Astrocyte (in vitro differentiated cells and primary cell): ENCODE measurements around the gene HOXD11. TPM values are rescaled to one million over a fixed set of nuclear protein-coding genes. Genes with fewer than 3 reads are reported as not detected.

Experiments
- DNase-seq: peaks from one replicate; pipeline ENCODE4 v3.0.0-alpha.2; 2010; ENCODE audit warnings: low read depth
- FAIRE-seq: peaks from 2 replicates; lab custom pipeline; 2011; peaks lifted over from hg19 to GRCh38; lab: Jason Lieb, UNC
- H2AFZ ChIP-seq: 2 replicates; pipeline ENCODE4 v1.6.0; 2012; ENCODE audit warnings: low read depth, low read length, inconsistent platforms
- H3K27ac ChIP-seq: 2 replicates; pipeline ENCODE4 v1.5.1; 2011; ENCODE audit warnings: low read depth, low read length, inconsistent platforms
- H3K27me3 ChIP-seq: 2 replicates; pipeline ENCODE4 v1.6.0; 2011; ENCODE audit warnings: low read length, inconsistent platforms; ENCODE audit not compliant: insufficient read depth
- H3K36me3 ChIP-seq: 2 replicates; pipeline ENCODE4 v1.5.1; 2011; ENCODE audit warnings: low read length, inconsistent platforms; ENCODE audit not compliant: insufficient read depth
- H3K4me1 ChIP-seq: 2 replicates; pipeline ENCODE4 v1.5.1; 2011; ENCODE audit warnings: low read length, inconsistent platforms; ENCODE audit not compliant: insufficient read depth
- H3K4me2 ChIP-seq: 2 replicates; pipeline ENCODE4 v1.6.0; 2012; ENCODE audit warnings: low read length, inconsistent platforms
- H3K4me3 ChIP-seq: 2 replicates; pipeline ENCODE4 v1.5.1; 2011; ENCODE audit warnings: low read depth, mild to moderate bottlenecking, low read length, inconsistent platforms; ENCODE audit not compliant: insufficient read depth
- H3K79me2 ChIP-seq: 2 replicates; pipeline ENCODE4 v1.6.0; 2012; ENCODE audit warnings: mild to moderate bottlenecking, low read length, inconsistent platforms; ENCODE audit not compliant: insufficient read depth
- H3K9ac ChIP-seq: 2 replicates; pipeline ENCODE4 v1.6.0; 2012; ENCODE audit warnings: mild to moderate bottlenecking, low read length, inconsistent platforms
- H3K9me3 ChIP-seq: 2 replicates; pipeline ENCODE4 v1.5.1; 2012; ENCODE audit warnings: low read depth, mild to moderate bottlenecking, low read length, inconsistent platforms; ENCODE audit not compliant: insufficient read depth
- H4K20me1 ChIP-seq: 2 replicates; pipeline ENCODE4 v1.6.0; 2012; ENCODE audit warnings: low read length, inconsistent platforms; ENCODE audit not compliant: insufficient read depth
- H3K27ac Mint-ChIP-seq: one replicate; pipeline ENCODE4 v1.8.0; 2021; ENCODE audit warnings: mild to moderate bottlenecking, mixed read lengths; ENCODE audit not compliant: unreplicated experiment
- H3K27me3 Mint-ChIP-seq: one replicate; pipeline ENCODE4 v1.8.0; 2021; ENCODE audit warnings: low read depth, mixed read lengths; ENCODE audit not compliant: unreplicated experiment
- H3K36me3 Mint-ChIP-seq: one replicate; pipeline ENCODE4 v1.8.0; 2021; ENCODE audit warnings: low read depth, mixed read lengths; ENCODE audit not compliant: unreplicated experiment
- H3K4me1 Mint-ChIP-seq: one replicate; pipeline ENCODE4 v1.8.0; 2021; ENCODE audit warnings: low read depth, mixed read lengths; ENCODE audit not compliant: unreplicated experiment
- H3K4me3 Mint-ChIP-seq: one replicate; pipeline ENCODE4 v1.8.0; 2021; ENCODE audit warnings: mild to moderate bottlenecking, moderate library complexity, mixed read lengths; ENCODE audit not compliant: unreplicated experiment
- H3K9me3 Mint-ChIP-seq: one replicate; pipeline ENCODE4 v1.8.0; 2021; ENCODE audit warnings: mild to moderate bottlenecking, mixed read lengths; ENCODE audit not compliant: unreplicated experiment
- EZH2 ChIP-seq: IDR thresholded peaks from 2 replicates; pipeline ENCODE4 v1.6.1; 2012; ENCODE audit warnings: mild to moderate bottlenecking, low read length, inconsistent platforms; ENCODE audit not compliant: insufficient read depth
- total RNA-seq: library from RNA; stranded (reverse); gene quantifications from 2 replicates; pipeline ENCODE4 v1.2.1, GENCODE V29; 2021
- TF ChIP-seq, protein P1 (sequence below): IDR thresholded peaks from 2 replicates; pipeline ENCODE4 v1.5.1; 2011; ENCODE audit warnings: low read depth, mild to moderate bottlenecking, inconsistent platforms, low read length, moderate library complexity; ENCODE audit not compliant: insufficient read depth

Gene HOXD11
- total RNA-seq, 1 donor from 2014 or later, result not detected

DNA sequence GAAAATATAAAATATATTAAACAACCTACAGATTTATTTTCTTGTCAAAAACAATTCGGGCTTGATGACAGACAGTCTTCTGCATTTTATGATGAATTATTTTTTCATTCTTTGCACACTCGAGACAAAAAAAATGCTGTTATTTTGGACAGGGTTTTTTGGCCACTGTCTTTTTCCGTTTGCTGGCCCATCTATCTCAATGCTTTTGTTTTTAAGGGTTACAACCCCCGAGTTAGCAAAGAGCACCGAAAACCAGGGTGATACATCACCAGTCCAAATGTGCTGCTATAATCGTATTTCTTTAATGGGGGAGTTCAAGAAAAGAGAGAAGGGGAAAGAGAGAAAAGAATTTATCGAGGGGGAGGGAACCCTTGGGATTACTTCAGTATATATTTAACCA is 31.0 kb upstream of the HOXD11 start:
- Histone ChIP-seq H3K4me3 (no peak overlapping the region), H3K4me1 (peaks cover 3% of the 10 kb centered on the region), H4K20me1 (no peaks in the 10 kb centered on the region), H3K27ac (no peak overlapping the region), H3K79me2 (no peaks in the 10 kb centered on the region), H3K4me2 (no peak overlapping the region), H2AFZ (no peak overlapping the region), H3K9me3 (peaks cover 9% of the 10 kb centered on the region), H3K36me3 (no peaks in the 10 kb centered on the region), H3K27me3 (peaks cover 85% of the 10 kb centered on the region), H3K9ac (no peak overlapping the region)
- DNase-seq, result no peak
- Mint-ChIP-seq H3K4me1 (peaks cover 5% of the 10 kb centered on the region), H3K36me3 (peaks cover 4% of the 10 kb centered on the region), H3K4me3 (no peak overlapping the region), H3K27ac (no peak overlapping the region), H3K9me3 (peaks cover 20% of the 10 kb centered on the region), H3K27me3 (peaks cover 82% of the 10 kb centered on the region)
- TF ChIP-seq, protein P1, sequence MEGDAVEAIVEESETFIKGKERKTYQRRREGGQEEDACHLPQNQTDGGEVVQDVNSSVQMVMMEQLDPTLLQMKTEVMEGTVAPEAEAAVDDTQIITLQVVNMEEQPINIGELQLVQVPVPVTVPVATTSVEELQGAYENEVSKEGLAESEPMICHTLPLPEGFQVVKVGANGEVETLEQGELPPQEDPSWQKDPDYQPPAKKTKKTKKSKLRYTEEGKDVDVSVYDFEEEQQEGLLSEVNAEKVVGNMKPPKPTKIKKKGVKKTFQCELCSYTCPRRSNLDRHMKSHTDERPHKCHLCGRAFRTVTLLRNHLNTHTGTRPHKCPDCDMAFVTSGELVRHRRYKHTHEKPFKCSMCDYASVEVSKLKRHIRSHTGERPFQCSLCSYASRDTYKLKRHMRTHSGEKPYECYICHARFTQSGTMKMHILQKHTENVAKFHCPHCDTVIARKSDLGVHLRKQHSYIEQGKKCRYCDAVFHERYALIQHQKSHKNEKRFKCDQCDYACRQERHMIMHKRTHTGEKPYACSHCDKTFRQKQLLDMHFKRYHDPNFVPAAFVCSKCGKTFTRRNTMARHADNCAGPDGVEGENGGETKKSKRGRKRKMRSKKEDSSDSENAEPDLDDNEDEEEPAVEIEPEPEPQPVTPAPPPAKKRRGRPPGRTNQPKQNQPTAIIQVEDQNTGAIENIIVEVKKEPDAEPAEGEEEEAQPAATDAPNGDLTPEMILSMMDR, result no peak
- no peak for TF ChIP-seq EZH2
- no peak for FAIRE-seq

- H3K36me3 Mint-ChIP-seq, result peaks cover 4% of the 10 kb centered on the region
- Histone ChIP-seq H3K4me1 (peaks cover 3% of the 10 kb centered on the region), H3K4me2 (no peak overlapping the region), H3K27me3 (peaks cover 85% of the 10 kb centered on the region), H3K9ac (no peak overlapping the region), H3K79me2 (no peaks in the 10 kb centered on the region), H3K36me3 (no peaks in the 10 kb centered on the region), H3K27ac (no peak overlapping the region), H3K4me3 (no peak overlapping the region), H3K9me3 (peaks cover 5% of the 10 kb centered on the region), H4K20me1 (peaks cover 3% of the 10 kb centered on the region), H2AFZ (no peak overlapping the region)
- H3K4me3 Mint-ChIP-seq, result no peak overlapping the region
- DNase-seq (no peak), FAIRE-seq (no peak)
- H3K9me3 Mint-ChIP-seq, result peaks cover 23% of the 10 kb centered on the region
- peaks cover 84% of the 10 kb centered on the region for H3K27me3 Mint-ChIP-seq
- H3K27ac Mint-ChIP-seq, result no peak overlapping the region
- H3K4me1 Mint-ChIP-seq, result peaks cover 5% of the 10 kb centered on the region
- no peak for TF ChIP-seq EZH2
- TF ChIP-seq, protein P1, result no peak
Measured at GRCh38 chr2:176076796-176077195, 30.3 kb upstream of the HOXD11 start.

GRCh38 chr2:176078541-176079284 is 28.4 kb upstream of the HOXD11 start:
- Histone ChIP-seq H3K4me2 (peak overlapping the region; percentile 43), H3K4me3 (no peak overlapping the region), H3K9ac (no peak overlapping the region), H3K9me3 (no peaks in the 10 kb centered on the region), H3K27me3 (peaks cover 86% of the 10 kb centered on the region), H3K27ac (no peak overlapping the region), H3K36me3 (no peaks in the 10 kb centered on the region), H3K4me1 (peaks cover 3% of the 10 kb centered on the region), H2AFZ (no peak overlapping the region), H4K20me1 (peaks cover 12% of the 10 kb centered on the region), H3K79me2 (no peaks in the 10 kb centered on the region)
- H3K36me3 Mint-ChIP-seq, result peaks cover 4% of the 10 kb centered on the region
- H3K9me3 Mint-ChIP-seq, result peaks cover 23% of the 10 kb centered on the region
- DNase-seq, result no peak
- no peak for FAIRE-seq
- TF ChIP-seq, protein P1, result no peak
- no peak for TF ChIP-seq EZH2
- peak overlapping the region; percentile 85 for H3K27ac Mint-ChIP-seq
- H3K27me3 Mint-ChIP-seq, result peaks cover 79% of the 10 kb centered on the region
- peak overlapping the region; percentile 52 for H3K4me3 Mint-ChIP-seq
- peaks cover 5% of the 10 kb centered on the region for H3K4me1 Mint-ChIP-seq
